Heart left ventricle (tissue), 13 donors: ENCODE results near the gene WDR11.

Experiments used
- POLR2A ChIP-seq, 2 donors: fragments of 450-650 bp; IDR thresholded peaks; one replicate each; pipeline ENCODE4 v1.6.1; 2017; ENCODE audit warnings: antibody characterized with exemption in 2 of 2, mild to moderate bottlenecking in 2 of 2, moderate library complexity in 2 of 2
- TF ChIP-seq, protein P1 (sequence below), 12 donors: fragments of 200-600 bp; sonication (generic) in 4 of 12; IDR thresholded peaks; one replicate each; pipeline versions ENCODE4 v1.5.0 to v1.8.0; 2018 to 2022; ENCODE audit warnings: antibody characterized with exemption in 12 of 12, mild to moderate bottlenecking in 5 of 12
- donor health status: ischemic (EF 13 %, LVEDD 7.1; RV severe dilation, severe dysfunction).
- donor health status: DM: no; HTN: yes; CAD: no.
- donor health status: DM: no; HTN: no; CAD: no.
- donor health status: ischemic (EF 25% LVEDD 6.9; RV normal size, moderate dysfunction).
- donor health status: ischemic (EF 25% LVEDD 5.7; RV mildly dilated, moderate dysfunction).
- donor health status: ischemic (EF 35%, LVEDD 5.7; RV mildly dilated, moderate dysfunction).
- donor health status: nonischemic (EF 11% LVEDD 7.7; RV severe dilation, severe dysfunction).
- donor health status: DM: yes; HTN: yes; CAD: no.
- donor health status: PGD.
- donor health status: ischemic (EF 29% LVEDD 5.4; RV normal size, mild dysfunction).
- donor health status: nonischemic (EF 23%, LVEDD 6.1; RV moderate dilation, normal function).

DNA sequence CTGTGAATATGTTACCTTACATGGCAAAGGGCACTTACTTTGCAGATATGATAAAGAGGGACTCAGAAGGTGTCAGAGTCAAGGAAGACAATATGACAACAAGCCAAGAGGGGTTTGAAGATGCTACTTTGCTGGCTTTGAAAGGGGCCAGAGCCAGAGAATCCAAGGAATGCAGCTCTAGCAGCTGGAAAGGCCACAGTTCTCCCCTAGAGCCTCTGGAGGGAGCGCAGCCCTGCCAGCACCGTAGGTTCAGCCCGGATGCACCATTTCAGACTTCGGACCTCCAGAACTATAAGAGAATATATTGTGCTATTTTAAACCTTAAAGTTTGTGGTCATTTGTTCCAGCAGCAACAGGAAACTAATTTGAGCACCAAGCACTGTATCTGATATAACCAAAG lies 32.9 kb upstream of the WDR11 start:
- TF ChIP-seq, protein P1, sequence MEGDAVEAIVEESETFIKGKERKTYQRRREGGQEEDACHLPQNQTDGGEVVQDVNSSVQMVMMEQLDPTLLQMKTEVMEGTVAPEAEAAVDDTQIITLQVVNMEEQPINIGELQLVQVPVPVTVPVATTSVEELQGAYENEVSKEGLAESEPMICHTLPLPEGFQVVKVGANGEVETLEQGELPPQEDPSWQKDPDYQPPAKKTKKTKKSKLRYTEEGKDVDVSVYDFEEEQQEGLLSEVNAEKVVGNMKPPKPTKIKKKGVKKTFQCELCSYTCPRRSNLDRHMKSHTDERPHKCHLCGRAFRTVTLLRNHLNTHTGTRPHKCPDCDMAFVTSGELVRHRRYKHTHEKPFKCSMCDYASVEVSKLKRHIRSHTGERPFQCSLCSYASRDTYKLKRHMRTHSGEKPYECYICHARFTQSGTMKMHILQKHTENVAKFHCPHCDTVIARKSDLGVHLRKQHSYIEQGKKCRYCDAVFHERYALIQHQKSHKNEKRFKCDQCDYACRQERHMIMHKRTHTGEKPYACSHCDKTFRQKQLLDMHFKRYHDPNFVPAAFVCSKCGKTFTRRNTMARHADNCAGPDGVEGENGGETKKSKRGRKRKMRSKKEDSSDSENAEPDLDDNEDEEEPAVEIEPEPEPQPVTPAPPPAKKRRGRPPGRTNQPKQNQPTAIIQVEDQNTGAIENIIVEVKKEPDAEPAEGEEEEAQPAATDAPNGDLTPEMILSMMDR (IDR thresholded peaks at IDR 0.05) = no peak
- TF ChIP-seq POLR2A (IDR thresholded peaks at IDR 0.05) = no peak
